ENCODE data around the gene SORCS3. TPM values are rescaled to one million over a fixed set of nuclear protein-coding genes. Genes with fewer than 3 reads are reported as not detected.

SORCS3 gene
- total RNA-seq, 1 donor from 2014 or later, result 0.26 TPM

GRCh38 chr10:104893701-104894100 lies 252.6 kb downstream of the SORCS3 start:
- Mint-ChIP-seq H3K4me1 (peaks cover 10% of the 10 kb centered on the region), H3K9me3 (peaks cover 13% of the 10 kb centered on the region), H3K4me3 (no peak overlapping the region), H3K36me3 (no peaks in the 10 kb centered on the region), H3K27me3 (ENCODE audit: insufficient read depth, low read depth) (peaks cover 4% of the 10 kb centered on the region), H3K27ac (no peak overlapping the region)
- Histone ChIP-seq H3K27me3 (no peaks in the 10 kb centered on the region), H3K79me2 (ENCODE audit: low read depth) (no peaks in the 10 kb centered on the region), H4K20me1 (ENCODE audit: low read depth) (no peaks in the 10 kb centered on the region), H3F3A (ENCODE audit: low read depth) (no peaks in the 10 kb centered on the region), H2AFZ (replicated peaks) (no peak overlapping the region), H3K27ac (no peak overlapping the region), H3K4me3 (no peak overlapping the region), H3K9me3 (ENCODE audit: low read depth) (no peaks in the 10 kb centered on the region), H3K4me1 (peaks cover 14% of the 10 kb centered on the region), H3K4me2 (no peak overlapping the region), H3K36me3 (no peaks in the 10 kb centered on the region), H3K9ac (no peak overlapping the region)
- TF ChIP-seq EZH2 (IDR thresholded peaks at IDR 0.05), result no peak
- TF ChIP-seq, protein P1, sequence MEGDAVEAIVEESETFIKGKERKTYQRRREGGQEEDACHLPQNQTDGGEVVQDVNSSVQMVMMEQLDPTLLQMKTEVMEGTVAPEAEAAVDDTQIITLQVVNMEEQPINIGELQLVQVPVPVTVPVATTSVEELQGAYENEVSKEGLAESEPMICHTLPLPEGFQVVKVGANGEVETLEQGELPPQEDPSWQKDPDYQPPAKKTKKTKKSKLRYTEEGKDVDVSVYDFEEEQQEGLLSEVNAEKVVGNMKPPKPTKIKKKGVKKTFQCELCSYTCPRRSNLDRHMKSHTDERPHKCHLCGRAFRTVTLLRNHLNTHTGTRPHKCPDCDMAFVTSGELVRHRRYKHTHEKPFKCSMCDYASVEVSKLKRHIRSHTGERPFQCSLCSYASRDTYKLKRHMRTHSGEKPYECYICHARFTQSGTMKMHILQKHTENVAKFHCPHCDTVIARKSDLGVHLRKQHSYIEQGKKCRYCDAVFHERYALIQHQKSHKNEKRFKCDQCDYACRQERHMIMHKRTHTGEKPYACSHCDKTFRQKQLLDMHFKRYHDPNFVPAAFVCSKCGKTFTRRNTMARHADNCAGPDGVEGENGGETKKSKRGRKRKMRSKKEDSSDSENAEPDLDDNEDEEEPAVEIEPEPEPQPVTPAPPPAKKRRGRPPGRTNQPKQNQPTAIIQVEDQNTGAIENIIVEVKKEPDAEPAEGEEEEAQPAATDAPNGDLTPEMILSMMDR (IDR thresholded peaks at IDR 0.05), result no peak
- TF ChIP-seq EZH2phosphoT487 (IDR thresholded peaks at IDR 0.05), result no peak
- DNase-seq (ENCODE audit: low spot score), result no peak

DNA sequence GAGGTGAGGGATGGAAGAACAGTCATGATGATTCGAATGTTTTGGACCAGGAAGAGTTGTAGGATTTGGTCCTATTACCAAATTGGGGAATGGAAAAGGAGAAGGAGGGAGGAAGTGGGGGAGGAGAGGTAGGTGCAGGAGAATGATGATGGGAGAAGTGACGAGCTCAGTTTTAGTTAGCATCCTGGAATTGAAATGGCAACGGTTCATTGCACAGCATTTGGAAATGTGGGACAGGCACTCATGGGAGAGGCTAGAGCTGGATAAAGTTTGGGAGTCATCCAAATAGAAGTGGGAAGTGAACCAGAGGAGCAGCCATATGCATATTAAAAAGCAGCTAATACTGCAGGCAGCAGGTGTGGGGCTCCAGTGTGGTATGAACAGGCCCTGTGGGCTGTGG lies 253.6 kb downstream of the SORCS3 start:
- peaks cover 10% of the 10 kb centered on the region for H3K9me3 Mint-ChIP-seq
- no peak overlapping the region for H3K27ac Mint-ChIP-seq
- Histone ChIP-seq H3K4me1 (peaks cover 14% of the 10 kb centered on the region), H3K27me3 (no peaks in the 10 kb centered on the region), H3K27ac (no peak overlapping the region), H3K9me3 (ENCODE audit: low read depth) (no peaks in the 10 kb centered on the region), H3K4me2 (no peak overlapping the region), H3K9ac (no peak overlapping the region), H3F3A (ENCODE audit: low read depth) (no peaks in the 10 kb centered on the region), H2AFZ (replicated peaks) (no peak overlapping the region), H3K36me3 (no peaks in the 10 kb centered on the region), H4K20me1 (ENCODE audit: low read depth) (no peaks in the 10 kb centered on the region), H3K79me2 (ENCODE audit: low read depth) (no peaks in the 10 kb centered on the region), H3K4me3 (no peak overlapping the region)
- no peak for DNase-seq (ENCODE audit: low spot score)
- peaks cover 4% of the 10 kb centered on the region for H3K27me3 Mint-ChIP-seq (ENCODE audit: insufficient read depth, low read depth)
- TF ChIP-seq, protein P1 (IDR thresholded peaks at IDR 0.05), result no peak
- no peak for TF ChIP-seq EZH2 (IDR thresholded peaks at IDR 0.05)
- no peak for TF ChIP-seq EZH2phosphoT487 (IDR thresholded peaks at IDR 0.05)
- no peaks in the 10 kb centered on the region for H3K36me3 Mint-ChIP-seq
- no peak overlapping the region for H3K4me3 Mint-ChIP-seq
- H3K4me1 Mint-ChIP-seq, result peaks cover 10% of the 10 kb centered on the region

DNA sequence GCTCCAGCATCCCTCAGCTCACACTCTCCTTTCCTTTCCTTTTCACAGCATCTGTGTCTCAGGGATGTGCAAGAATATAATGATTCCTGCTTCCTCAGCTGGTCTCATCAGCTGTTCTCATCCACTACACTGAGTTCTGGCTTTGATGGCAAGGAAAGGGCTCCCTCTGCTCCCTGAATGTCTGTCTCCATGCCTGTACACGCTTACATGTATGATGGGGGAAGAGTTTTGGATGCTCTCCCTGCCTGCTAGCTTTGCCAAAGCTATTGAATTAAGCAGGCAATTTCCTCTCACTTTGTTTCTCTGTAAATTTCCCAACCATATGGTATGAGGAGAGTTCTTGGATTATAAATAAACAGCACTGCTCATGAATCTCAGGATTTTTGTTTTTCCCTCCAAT lies 254.5 kb downstream of the SORCS3 start:
- Histone ChIP-seq H3K79me2 (ENCODE audit: low read depth) (no peaks in the 10 kb centered on the region), H3K36me3 (no peaks in the 10 kb centered on the region), H4K20me1 (ENCODE audit: low read depth) (no peaks in the 10 kb centered on the region), H3K9ac (no peak overlapping the region), H3K9me3 (ENCODE audit: low read depth) (no peaks in the 10 kb centered on the region), H3K4me1 (peaks cover 14% of the 10 kb centered on the region), H3K27me3 (no peaks in the 10 kb centered on the region), H3K27ac (no peak overlapping the region), H3F3A (ENCODE audit: low read depth) (no peaks in the 10 kb centered on the region), H3K4me3 (no peak overlapping the region), H2AFZ (replicated peaks) (no peak overlapping the region), H3K4me2 (no peak overlapping the region)
- Mint-ChIP-seq H3K27me3 (ENCODE audit: insufficient read depth, low read depth) (peaks cover 7% of the 10 kb centered on the region), H3K4me3 (no peak overlapping the region), H3K4me1 (peaks cover 10% of the 10 kb centered on the region), H3K36me3 (no peaks in the 10 kb centered on the region), H3K9me3 (peaks cover 3% of the 10 kb centered on the region), H3K27ac (no peak overlapping the region)
- DNase-seq (ENCODE audit: low spot score), result no peak
- TF ChIP-seq, protein P1 (IDR thresholded peaks at IDR 0.05), result no peak
- TF ChIP-seq EZH2phosphoT487 (IDR thresholded peaks at IDR 0.05) (no peak), EZH2 (IDR thresholded peaks at IDR 0.05) (no peak)

All from neural progenitor cell (in vitro differentiated cells).